Nucleus accumbens (tissue), 56 donors: ENCODE data around the gene IQCK.
A peak's percentile ranks its signal among the peaks of the same experiment; 100 is the strongest.
"Not testable (repeated sequence)": the region's sequence is repeated elsewhere in the genome, so short reads cannot be mapped to it uniquely, and the experiment has no call there.

ENCODE experiments used
- DNase-seq, 56 donors: peaks; one replicate each; lab custom pipeline; 2025; lab: John Stamatoyannopoulos, UW

Gene IQCK

DNA sequence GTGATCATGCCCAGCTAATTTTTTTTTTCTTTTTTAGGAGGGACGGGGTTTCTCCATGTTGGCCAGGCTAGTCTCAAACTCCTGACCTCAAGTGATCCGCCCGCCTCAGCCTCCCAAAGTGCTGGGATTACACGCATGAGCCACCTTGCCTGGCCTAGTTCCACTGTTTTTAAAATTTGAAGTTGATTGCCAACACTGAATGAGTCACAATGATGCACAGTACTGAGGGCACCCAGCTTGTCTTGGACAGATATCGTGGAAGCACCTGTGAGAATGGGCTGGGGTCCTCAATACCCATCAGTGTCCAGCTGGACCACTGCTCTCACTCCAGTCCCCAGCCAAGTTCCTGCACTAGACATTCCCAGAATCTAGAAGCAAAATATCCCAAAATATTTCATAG, 2.5 kb upstream of the IQCK start:
- no peak for DNase-seq

- DNase-seq: no peak
These were observed 1.9 kb upstream of the IQCK start for GRCh38 chr16:19716183-19716582.

DNA sequence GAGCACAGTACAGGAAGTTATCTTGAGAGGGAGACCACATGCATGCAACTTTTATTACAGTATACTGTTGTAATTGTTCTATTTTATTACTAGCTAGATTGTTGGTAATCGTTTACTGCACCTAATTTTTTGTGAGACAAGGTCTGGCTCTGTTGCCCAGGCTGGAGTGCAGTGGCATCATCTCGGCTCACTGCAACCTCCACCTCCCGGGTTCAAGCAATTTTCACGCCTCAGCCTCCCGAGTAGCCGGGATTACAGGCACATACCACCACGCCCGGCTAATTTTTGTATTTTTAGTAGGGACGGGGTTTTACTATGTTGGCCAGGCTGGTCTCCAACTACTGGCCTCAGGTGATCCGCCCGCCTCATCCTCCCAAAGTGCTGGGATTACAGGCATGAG, 1.3 kb upstream of the IQCK start:
- not testable (repeated sequence) for DNase-seq

GRCh38 chr16:19717314-19717713, 757 bp upstream of the IQCK start:
- DNase-seq: no peak

DNA sequence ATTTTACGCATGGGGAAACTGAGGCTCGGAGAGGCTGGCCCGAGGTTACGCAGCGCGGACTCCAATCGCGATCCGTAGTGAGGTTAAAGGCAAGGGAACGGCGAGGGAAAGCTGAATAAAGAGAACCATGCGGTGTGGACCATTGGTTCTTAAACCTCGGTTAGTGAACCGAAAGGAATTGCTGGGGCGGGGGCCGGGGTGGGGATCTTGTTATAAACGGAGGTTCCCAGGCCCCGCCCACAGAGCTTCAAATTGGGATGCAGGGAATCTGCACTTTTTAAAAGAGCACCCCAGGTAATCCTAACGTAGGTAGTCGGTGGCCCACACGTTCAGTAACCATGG, 524 bp downstream of the IQCK start:
- DNase-seq: peak in 14 of 56 donors; percentile 23 to 61 (median 45)

GRCh38 chr16:19722269-19722952, 4.3 kb downstream of the IQCK start:
- DNase-seq: no peak

- no peak for DNase-seq
These were observed 4.9 kb downstream of the IQCK start for GRCh38 chr16:19722981-19723380.

DNA sequence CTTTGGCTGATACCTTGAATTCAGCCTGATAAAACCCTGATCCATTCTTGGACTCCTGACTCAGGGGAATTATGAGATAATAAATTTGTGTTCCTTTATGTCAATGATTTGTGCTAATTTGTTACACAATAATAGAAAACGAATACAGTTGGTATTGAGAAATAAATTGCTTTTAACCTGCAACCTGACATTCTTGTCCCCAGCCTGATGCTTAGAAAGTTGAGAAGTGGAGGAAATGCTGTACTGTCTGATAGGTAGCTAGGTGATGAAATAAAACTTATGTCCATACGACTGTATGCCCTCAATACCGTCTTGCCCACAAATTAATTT, 10.5 kb downstream of the IQCK start:
- DNase-seq: no peak

- DNase-seq: no peak
These were observed 15.5 kb downstream of the IQCK start for GRCh38 chr16:19733551-19733950.

DNA sequence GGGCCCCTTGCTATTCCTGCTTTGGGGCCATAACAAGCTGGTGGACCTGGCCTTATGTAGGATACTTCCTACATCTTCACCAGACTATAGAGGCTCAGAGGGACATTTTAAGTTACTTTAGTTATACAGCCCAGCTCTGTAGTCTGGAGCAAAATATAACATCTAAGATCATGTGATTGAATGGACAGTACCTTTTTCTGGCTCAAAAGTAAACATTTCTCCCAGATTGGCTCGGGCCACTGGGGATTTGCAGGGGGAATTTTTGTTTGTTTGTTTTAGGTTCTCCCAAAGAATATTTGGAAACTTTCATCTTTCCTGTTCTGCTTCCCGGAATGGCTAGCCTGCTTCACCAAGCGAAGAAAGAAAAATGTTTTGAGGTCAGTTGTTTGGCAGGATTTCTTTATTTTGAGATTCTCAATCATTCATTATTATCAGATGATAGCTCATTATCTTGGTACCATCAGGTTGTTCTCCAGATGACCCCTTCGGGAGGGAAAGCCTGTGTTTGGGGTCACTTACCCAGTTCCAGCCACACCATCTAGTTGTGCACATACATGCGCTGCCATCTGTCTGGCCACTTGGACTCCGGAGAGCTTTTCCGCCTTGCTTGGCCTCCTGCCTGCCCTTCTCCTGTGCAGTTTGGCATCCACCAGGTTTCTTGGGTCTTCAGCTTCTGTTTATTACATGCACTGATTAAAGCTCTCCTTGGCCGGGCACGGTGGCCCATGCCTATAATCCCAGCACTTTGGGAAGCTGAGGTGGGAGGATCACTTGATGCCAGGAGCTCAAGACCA, 17.2 kb downstream of the IQCK start:
- peak in 11 of 56 donors; percentile 1 to 45 (median 28) for DNase-seq

- DNase-seq: peak in 24 of 56 donors; percentile 6 to 74 (median 28)
These were observed 19.4 kb downstream of the IQCK start for GRCh38 chr16:19737306-19738038.

GRCh38 chr16:19741354-19741753, 23.3 kb downstream of the IQCK start:
- no peak for DNase-seq

DNA sequence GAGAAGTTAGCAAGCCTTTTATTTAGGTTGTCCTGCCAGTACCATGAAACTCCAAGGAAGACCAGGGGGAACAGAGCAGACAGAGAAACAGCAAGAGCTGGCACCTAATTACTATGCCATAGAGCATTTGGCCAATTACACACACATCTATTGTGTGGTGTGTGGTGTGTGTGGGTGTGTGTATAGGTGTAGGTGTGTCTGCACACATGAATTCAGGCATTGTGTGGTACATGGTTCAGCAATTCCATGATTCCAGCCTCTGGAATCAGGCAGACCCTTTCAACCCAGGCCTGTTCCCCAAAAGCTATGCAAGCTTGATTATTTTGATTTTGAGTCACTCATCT, 25.7 kb downstream of the IQCK start:
- no peak for DNase-seq

- no peak for DNase-seq
These were observed 26.6 kb downstream of the IQCK start for GRCh38 chr16:19744670-19745069.

DNA sequence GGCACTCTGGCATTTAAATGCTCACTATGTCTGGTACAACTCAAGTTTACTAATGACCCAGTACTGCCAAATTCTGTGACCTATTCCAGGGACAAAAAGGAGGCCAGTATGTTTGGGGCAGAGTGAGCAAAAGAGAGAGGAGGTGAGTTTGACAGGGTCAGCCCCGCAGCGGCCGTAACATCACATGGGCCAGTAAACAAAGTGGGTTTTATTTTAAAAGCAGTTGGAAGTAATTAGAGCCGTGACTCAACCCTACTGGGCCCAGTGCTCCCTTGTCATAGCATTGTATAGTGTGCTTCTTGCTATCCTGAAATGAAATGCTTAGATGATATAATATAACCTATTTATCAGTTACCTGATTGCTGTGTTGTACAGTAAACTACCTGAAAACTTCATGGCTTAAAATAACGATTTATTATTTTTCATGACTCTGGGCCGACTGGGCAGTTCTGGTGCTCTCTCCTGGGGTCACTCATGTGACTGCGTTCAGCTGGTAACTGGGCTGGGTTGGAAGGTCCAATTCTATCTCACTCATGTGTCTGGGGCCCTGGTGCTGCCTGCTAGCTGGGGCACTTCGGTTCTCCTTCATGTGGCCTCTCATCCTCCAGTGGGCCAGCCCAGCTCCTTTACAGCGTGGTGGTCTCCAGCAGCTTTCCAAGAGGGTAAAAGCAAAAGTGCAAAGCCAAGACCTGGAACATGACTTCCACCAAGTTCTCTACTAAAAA, 27.4 kb downstream of the IQCK start:
- peak in 6 of 56 donors; percentile 9 to 34 (median 24) for DNase-seq

GRCh38 chr16:19746561-19746960, 28.5 kb downstream of the IQCK start:
- DNase-seq: peak in 1 of 56 donors; percentile 28

DNA sequence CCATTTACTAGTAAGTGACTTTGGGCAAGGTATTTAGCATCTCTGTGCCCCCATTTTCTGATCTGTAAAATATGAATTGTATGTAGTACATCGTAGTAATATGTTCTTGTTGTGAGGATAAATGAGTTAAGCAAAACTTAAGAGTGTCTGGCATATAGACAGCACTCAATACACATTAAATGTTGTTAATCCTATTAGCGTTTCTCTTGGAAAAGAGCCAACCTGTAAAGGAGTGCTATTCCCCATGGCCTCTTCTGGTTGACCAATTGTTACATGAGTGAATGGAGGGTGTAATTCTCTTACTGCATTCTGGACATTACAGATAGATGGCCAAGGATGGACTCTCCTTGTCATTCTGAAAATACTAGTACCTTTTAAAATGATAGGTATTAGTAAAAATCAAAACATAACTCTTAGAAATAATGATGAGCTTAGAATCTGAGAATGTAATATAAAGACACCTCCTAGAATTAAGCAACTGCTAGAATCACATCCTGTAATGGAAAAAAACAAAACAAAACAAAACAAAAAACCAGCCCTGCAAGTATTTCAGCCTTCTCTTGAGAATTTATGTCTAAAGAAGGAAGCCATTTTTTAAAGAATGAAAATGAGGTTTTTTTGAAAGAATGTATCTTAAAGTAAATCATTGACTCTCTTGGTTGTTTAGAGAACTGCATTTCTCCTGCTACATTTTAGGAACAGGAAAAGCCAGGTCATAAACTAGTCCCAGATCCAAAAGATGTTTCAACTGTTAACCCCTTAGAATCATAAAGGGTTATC, 30.5 kb downstream of the IQCK start:
- DNase-seq: no peak

GRCh38 chr16:19749571-19750080, 31.6 kb downstream of the IQCK start:
- no peak for DNase-seq

GRCh38 chr16:19751478-19752385, 33.7 kb downstream of the IQCK start:
- no peak for DNase-seq
